Stimulated activated CD4-positive, alpha-beta T cell treated with anti-CD3 and anti-CD28 coated beads, Interleukin-15, amount 100 ng/mL, for 24 hours (primary cell): ENCODE measurements around the gene FOXA1.

ENCODE experiments used
- DNase-seq: peaks from one replicate; pipeline ENCODE4 v3.0.0-alpha.2; 2020

FOXA1 gene

GRCh38 chr14:37553935-37554550 lies 41.0 kb downstream of the FOXA1 start:
- DNase-seq = no peak

DNA sequence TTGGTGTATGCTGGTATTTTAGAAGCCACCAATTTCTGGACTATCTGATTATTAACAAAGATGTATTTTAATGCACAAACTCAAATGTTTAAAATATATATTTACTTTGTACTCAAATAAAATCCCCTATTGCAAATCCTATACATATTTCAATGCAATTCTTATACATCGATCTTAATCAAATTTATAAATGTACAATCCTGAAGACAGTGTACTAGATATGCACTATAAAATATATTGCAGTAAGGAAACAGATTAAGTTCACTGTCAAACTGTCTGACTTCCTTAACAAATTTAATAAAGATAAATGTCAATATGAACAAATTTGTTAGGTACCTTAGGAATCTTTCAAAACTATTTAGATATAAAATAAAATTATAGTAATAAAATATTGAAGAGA lies 43.9 kb downstream of the FOXA1 start:
- DNase-seq = no peak

GRCh38 chr14:37550511-37550910 lies 44.5 kb downstream of the FOXA1 start:
- no peak for DNase-seq

GRCh38 chr14:37546621-37547447 lies 48.2 kb downstream of the FOXA1 start:
- no peak for DNase-seq

DNA sequence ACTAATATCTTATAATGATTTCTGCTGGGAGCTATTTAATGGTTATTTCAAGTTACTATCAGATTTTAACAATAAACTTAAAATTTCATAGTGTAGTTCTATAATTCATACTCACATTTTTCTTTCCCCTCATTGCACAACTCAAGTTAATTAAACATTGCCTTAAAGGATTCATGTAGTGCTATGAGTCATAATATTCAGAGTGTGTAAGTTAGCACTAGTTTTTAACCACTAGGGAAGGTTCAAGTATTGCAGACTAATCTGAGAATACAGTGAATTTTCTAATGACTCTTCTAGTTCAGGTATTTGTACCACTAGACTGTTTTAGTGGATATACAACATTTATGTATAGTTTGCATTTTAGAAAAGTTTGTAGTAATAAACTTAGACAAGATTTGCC lies 49.9 kb downstream of the FOXA1 start:
- DNase-seq = no peak

DNA sequence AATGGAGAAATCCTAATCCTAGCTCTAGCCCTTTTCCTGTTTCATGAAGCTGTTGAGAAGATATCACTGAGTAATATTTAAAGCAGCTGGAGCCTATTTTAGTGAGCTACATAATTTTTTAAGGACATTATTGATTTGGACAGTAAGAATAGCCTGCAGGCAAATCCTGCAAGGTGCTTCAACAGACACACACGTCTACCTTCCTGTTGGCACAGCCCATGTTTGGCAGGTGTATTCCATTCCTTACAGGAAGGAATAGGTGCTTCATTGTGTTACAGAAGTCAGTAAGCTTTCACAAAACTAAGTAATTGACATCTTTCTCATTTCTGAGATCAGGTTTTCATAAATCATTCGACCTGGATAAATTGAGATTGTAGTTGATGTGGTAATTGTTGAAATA lies 50.6 kb downstream of the FOXA1 start:
- DNase-seq = no peak

- DNase-seq = no peak
Measured at GRCh38 chr14:37539992-37540391, 55.1 kb downstream of the FOXA1 start.
